GM12891 (cell line): ENCODE results near the gene PPOX.

ENCODE experiments used
- PAX5 ChIP-seq: IDR thresholded peaks from 2 replicates; pipeline ENCODE4 v1.6.1; 2011; ENCODE audit warnings: low read length, moderate library complexity, mild to moderate bottlenecking; ENCODE audit not compliant: insufficient read depth, severe bottlenecking
- POLR2A ChIP-seq: IDR thresholded peaks from 2 replicates; pipeline ENCODE4 v1.6.1; 2011; ENCODE audit warnings: low read depth, low read length, control low read depth
- POLR2AphosphoS5 ChIP-seq: IDR thresholded peaks from 2 replicates; pipeline ENCODE4 v1.6.1; 2011; ENCODE audit warnings: low read depth, low read length, control low read depth
- POU2F2 ChIP-seq: IDR thresholded peaks from 2 replicates; pipeline ENCODE4 v1.6.1; 2011; ENCODE audit warnings: low read depth, mild to moderate bottlenecking, control low read depth, low read length, moderate library complexity
- SPI1 ChIP-seq: IDR thresholded peaks from 2 replicates; pipeline ENCODE4 v1.6.1; 2011; ENCODE audit warnings: low read depth, low read length, control low read depth
- TAF1 ChIP-seq: IDR thresholded peaks from 2 replicates; pipeline ENCODE4 v1.6.1; 2011; ENCODE audit warnings: low read depth, low read length, control low read depth

DNA sequence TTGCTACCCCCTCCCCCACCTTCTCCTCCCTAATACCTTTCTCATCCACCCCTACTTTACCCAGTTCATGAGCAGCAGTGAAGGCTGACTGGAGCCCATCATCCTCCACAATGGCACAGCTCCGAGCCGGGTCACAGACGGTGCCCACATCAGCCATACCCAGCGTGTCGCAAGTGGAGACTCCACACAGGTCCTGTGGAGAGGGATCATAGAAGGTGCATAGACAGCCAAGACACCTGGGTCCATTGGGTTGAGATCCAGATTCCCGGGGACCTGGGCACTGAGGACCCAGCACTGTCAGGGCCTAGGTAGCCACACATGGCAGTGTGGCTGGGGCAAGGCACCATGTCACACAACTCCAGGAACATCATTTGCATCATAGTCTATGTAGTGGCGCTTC is 29.9 kb downstream of the PPOX start:
- TF ChIP-seq POLR2AphosphoS5 (no peak), POLR2A (no peak), TAF1 (no peak), SPI1 (no peak), POU2F2 (no peak), PAX5 (no peak)
